ENCODE results near the gene VASN.

The VASN gene

DNA sequence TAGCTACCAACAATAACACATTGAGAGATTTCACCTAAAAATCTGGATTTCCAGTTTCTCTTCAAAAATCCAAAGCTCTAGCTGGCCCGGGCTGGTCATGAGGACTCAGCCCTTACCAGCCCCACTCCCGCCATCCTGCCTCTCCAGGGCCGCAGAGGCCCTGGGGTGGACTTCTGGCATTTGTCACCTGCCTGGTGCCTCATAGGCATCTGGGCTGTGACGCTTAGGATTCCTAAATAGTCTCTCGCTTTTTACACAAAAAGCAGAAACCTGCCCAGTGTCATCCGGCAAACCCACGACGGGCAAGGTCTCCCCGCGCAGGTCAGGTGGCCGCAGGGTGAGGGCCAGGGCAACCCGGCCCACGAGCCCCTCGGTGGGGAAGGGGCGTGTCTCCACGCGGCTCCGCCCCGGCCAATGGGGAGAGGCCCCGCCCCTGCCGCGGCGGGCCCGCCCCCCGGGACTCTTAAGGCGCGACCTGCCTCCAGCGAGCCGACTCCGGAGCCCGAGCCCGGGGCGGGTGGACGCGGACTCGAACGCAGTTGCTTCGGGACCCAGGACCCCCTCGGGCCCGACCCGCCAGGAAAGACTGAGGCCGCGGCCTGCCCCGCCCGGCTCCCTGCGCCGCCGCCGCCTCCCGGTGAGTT, at the start of gene VASN:
Gene VASN, plus strand, starts transcription at position 492 of the 644 bp plus-strand sequence. CDS start 9,030 bp downstream, outside the sequence.
- Mint-ChIP-seq H3K27me3 (ENCODE audit: low read depth) (no peaks in the 10 kb centered on the region), H3K36me3 (ENCODE audit: low read depth) (peaks cover 8% of the 10 kb centered on the region), H3K9me3 (no peaks in the 10 kb centered on the region), H3K4me1 (ENCODE audit: low read depth) (no peaks in the 10 kb centered on the region), H3K27ac (no peak within 1 kb of the TSS), H3K4me3 (peak within 1 kb of the TSS; percentile 59)
- DNase-seq (ENCODE audit: low spot score), result peak; percentile 58

DNA sequence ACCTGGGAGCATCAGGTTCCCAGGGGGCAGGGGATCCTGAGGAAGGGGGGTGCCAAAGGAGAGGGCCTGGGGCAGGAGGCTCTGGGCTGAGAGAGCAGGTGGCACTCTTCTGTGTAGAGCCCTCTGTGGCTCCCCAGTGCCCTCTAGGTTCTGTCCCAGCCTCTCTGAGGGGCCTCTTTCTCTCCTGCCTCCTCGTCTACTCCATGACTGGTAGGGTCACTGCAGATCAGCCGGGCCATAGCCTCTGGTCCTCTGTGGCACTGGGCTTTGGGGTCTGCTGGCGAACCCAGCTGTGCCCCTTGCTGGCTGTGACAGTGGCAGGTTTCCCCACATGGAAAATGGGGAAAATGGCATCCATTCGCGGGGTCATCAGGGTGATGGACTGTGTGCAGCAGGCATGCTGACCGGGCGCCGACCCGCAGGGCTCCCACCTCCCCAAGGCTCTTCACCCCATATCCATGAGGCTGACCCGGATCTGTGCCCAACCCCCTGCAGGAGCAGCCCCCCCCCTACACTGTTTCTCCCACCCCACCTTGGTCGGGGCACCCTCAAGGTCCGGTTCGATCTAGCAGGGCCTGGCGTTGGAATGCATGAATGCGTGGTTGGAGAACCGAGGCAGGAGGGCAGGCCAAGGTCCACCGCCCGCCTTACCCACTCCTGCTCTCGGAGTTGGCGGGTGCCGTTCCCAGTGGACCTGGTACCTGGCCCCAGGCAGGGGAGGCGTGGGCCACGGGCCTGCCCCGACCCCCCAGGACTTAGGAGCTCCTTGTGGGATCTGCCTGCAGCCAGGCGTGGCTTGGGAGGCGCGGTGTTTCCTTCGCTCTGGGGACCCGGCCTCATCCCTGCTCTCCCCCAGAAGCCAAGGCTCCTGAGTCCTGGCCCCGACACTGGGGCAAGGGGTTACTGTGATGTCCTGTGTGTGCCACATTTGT, 49.3 kb upstream of the VASN start:
- H3K9me3 Mint-ChIP-seq, result no peaks in the 10 kb centered on the region
- DNase-seq (ENCODE audit: low spot score), result no peak
- peaks cover 6% of the 10 kb centered on the region for H3K4me1 Mint-ChIP-seq (ENCODE audit: low read depth)
- no peaks in the 10 kb centered on the region for H3K36me3 Mint-ChIP-seq (ENCODE audit: low read depth)
- no peak overlapping the region for H3K27ac Mint-ChIP-seq
- H3K4me3 Mint-ChIP-seq, result no peak overlapping the region
- peaks cover 13% of the 10 kb centered on the region for H3K27me3 Mint-ChIP-seq (ENCODE audit: low read depth)

DNA sequence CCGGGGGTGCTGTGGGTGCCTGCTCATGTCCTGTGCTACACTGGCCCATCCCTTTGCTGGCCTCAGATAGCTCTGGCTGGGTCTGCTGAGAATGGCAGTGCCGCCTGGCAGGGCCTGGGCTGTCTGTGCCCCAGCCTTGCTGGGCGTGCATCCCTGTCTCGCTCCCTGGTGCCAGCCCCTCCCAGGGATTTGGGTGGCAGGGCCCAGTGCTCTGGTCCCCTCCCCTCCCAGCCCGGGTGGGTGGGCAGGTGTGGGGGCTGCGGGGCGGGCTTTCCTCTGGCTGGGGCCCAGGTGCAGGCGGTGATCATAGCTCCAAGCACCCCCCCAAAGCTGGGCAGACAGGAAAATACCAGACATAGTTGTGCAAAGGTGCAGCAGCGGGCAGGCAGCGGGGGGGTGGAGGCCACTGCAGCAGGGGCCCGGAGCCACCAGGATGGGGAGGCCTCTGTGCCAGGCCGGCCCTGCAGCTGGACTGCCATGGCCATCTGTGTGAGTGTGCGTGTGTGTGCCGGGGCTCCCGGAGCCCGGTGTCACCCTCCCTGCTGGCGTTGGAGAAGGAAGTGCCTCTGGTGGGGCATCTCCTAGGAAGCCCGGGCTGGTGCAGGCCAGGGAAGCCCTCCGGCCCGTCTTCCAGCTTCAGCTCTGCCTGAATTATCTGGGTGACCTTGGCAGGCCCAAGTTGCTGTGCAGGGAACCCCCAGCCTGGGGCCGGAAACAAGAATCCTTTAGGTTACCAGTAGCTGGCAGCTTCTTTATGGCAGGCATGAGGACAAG, 48.4 kb upstream of the VASN start:
- Mint-ChIP-seq H3K27ac (no peak overlapping the region), H3K4me3 (no peak overlapping the region), H3K4me1 (ENCODE audit: low read depth) (peaks cover 6% of the 10 kb centered on the region), H3K27me3 (ENCODE audit: low read depth) (peaks cover 9% of the 10 kb centered on the region), H3K36me3 (ENCODE audit: low read depth) (no peaks in the 10 kb centered on the region), H3K9me3 (no peaks in the 10 kb centered on the region)
- DNase-seq (ENCODE audit: low spot score), result no peak

DNA sequence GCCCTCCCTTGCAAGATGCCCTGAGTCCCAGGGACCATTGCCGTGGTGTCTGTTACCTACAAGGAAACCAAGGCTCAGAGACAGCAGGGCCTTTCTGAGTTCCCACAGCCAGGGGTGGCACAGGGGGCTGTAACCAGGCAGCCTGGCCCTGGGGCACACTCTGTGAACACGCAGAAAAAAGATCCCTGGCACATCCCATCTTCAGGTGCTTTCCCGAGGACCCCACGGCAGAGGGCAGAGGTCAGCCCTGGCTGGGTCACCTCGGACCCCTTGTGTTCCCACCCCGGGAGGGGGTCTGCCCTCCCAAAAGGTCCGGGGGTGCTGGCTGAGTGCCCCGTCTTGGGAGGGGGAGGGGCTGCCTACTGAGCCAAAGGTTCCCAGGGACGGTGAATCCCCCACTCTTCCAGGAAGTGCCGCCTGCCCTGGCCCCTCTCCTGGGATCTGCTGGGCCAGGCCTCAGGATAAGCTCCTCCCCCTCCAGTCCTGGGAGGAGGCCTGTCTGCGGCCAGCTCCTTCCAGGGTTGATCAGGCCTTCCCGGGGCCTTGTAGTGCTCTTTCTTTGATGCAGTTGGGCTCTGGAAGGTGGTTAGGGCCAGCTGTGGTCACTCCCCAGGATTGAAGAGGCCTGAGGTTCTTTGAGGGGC, 47.7 kb upstream of the VASN start:
- H3K4me1 Mint-ChIP-seq (ENCODE audit: low read depth), result peaks cover 4% of the 10 kb centered on the region
- H3K9me3 Mint-ChIP-seq, result no peaks in the 10 kb centered on the region
- DNase-seq (ENCODE audit: low spot score), result no peak
- H3K27me3 Mint-ChIP-seq (ENCODE audit: low read depth), result peaks cover 13% of the 10 kb centered on the region
- H3K36me3 Mint-ChIP-seq (ENCODE audit: low read depth), result no peaks in the 10 kb centered on the region
- H3K4me3 Mint-ChIP-seq, result no peak overlapping the region
- H3K27ac Mint-ChIP-seq, result no peak overlapping the region

DNA sequence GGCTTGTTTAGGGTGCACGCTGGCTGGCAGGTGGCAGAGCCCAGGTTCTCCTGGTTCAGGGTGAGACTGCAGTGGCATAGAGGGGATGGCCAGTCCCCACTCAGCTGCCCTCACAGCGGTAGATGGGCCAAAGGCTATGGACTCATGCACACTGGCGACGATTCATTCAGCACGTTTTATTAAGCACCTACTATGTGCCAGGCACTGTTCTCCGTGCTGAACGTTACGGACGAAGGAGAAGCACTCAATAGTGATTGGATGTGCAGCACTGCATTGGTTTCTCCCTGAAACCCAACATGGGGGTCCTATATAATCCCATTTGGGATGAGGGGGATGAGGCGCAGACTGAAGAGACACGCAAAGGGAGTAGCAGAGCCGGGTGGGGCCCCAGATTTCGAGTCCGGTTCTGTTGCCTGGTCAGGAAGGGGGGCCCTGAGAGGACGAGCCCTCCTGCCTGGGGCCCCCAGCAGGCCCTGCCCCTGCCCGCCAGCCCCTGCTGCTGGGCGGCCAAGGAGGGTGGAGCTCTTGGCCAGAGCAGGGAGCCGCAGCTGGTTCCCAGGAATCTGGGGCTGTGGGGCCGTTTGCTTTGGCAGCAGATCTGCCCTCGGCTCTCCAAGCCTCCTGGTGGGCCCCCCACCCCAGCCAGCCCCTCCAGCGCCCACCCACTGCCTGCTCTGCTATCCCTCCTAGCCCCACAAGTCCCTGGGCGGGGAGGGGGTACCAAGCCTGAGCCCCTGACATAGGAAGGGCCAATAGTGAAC, 47.0 kb upstream of the VASN start:
- Mint-ChIP-seq H3K4me1 (ENCODE audit: low read depth) (no peaks in the 10 kb centered on the region), H3K27me3 (ENCODE audit: low read depth) (peaks cover 13% of the 10 kb centered on the region), H3K27ac (no peak overlapping the region), H3K36me3 (ENCODE audit: low read depth) (no peaks in the 10 kb centered on the region), H3K4me3 (no peak overlapping the region), H3K9me3 (no peaks in the 10 kb centered on the region)
- DNase-seq (ENCODE audit: low spot score), result no peak

DNA sequence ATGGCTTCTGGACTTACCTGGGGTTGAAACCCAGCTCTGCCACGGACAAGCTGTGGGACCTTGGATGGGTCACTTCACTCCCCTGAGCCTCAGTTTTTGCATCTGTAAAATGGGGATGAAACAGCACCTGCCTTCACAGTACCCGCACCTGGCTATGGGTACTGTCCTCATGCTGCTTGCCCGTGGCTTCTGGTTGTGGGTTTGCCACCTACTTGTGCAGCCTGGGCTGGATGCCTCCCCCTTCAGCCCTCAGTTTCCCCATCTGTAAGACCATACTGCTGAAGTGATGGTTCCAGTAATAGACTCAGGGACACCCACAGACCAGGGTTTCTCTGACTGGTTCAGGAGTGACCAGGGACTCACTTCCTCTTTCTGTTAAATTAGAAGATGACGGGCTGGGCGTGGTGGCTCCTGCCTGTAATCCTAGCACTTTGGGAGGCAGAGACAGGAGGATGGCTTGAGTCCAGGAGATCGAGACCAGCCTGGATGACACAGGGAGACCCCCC, 46.3 kb upstream of the VASN start:
- no peaks in the 10 kb centered on the region for H3K9me3 Mint-ChIP-seq
- H3K27me3 Mint-ChIP-seq (ENCODE audit: low read depth), result peaks cover 13% of the 10 kb centered on the region
- H3K4me1 Mint-ChIP-seq (ENCODE audit: low read depth), result no peaks in the 10 kb centered on the region
- no peak for DNase-seq (ENCODE audit: low spot score)
- H3K27ac Mint-ChIP-seq, result no peak overlapping the region
- H3K36me3 Mint-ChIP-seq (ENCODE audit: low read depth), result no peaks in the 10 kb centered on the region
- no peak overlapping the region for H3K4me3 Mint-ChIP-seq

DNA sequence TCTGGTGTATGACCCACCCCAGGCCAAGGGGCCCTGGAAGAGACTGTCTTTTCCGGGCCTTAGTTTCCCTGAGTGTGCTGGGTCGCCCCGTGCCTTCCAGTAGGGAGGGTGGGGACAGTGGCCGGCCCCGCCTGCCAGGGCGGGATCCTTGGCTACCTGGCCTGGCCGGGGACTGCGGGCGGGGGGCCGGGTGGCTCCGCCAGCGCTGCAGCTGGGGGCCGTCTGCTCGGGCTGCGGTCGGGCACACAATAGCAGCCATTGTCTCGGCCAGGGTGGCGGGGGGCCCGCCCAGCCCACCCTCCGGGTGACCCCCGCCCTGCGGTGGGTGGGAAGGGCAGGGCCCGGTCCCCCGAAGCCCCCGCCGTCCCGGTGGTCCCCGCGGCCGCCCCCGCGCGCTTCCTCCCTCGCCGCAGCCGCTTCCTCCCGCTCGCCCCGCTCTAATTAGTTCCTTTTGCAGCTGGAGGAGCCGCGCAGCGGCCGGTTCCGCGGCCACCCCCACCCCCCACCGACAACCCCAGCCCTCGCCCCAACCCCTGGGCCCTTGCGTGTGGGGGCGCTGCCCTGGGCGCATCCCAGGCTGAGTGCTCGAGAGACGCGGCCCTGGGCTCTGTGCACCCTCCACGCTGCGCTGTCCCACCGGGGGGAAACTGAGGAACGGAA, 44.1 kb upstream of the VASN start:
- no peak for DNase-seq (ENCODE audit: low spot score)
- no peaks in the 10 kb centered on the region for H3K36me3 Mint-ChIP-seq (ENCODE audit: low read depth)
- H3K9me3 Mint-ChIP-seq, result no peaks in the 10 kb centered on the region
- H3K27me3 Mint-ChIP-seq (ENCODE audit: low read depth), result peaks cover 13% of the 10 kb centered on the region
- no peaks in the 10 kb centered on the region for H3K4me1 Mint-ChIP-seq (ENCODE audit: low read depth)
- no peak overlapping the region for H3K27ac Mint-ChIP-seq
- H3K4me3 Mint-ChIP-seq, result no peak overlapping the region

DNA sequence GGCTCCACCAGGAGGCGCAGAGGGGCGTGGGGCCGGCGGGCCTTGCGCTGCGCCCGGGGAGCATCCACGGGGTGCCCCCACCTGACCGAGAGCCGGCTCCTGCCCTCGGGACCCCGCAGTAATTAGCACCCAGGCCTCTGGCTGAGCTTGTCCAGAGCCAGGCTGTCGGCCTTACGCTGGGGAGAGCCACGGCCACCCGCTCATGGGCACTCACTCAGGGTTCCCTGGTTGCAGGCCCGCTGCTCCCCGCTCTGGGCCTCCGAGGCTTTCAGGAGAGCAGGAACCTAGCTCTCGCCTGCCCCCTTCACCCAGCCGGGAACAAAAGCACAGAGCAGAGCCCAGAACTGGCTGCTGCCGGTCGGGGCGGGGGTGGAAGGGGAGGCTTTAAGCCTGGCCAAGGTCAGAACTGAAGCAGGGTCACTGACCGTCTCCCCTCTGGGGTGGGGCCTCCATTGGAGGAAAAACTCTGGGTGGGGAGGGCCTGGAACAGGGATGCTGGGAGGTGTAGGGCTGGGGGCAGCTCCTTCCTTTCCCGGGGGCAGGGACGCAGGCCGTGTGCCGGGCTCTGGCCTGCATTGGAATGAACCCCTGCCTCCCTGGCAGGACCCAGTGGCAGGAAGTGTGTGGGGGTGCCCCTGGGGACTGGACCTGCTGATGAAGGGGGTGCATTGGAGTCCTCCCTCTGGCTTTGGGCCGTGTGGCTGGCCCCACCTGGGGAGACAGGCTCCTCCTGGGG, 43.4 kb upstream of the VASN start:
- no peaks in the 10 kb centered on the region for H3K36me3 Mint-ChIP-seq (ENCODE audit: low read depth)
- peaks cover 13% of the 10 kb centered on the region for H3K27me3 Mint-ChIP-seq (ENCODE audit: low read depth)
- DNase-seq (ENCODE audit: low spot score), result peak; percentile 28
- no peaks in the 10 kb centered on the region for H3K4me1 Mint-ChIP-seq (ENCODE audit: low read depth)
- no peak overlapping the region for H3K27ac Mint-ChIP-seq
- no peaks in the 10 kb centered on the region for H3K9me3 Mint-ChIP-seq
- peak overlapping the region; percentile 43 for H3K4me3 Mint-ChIP-seq

DNA sequence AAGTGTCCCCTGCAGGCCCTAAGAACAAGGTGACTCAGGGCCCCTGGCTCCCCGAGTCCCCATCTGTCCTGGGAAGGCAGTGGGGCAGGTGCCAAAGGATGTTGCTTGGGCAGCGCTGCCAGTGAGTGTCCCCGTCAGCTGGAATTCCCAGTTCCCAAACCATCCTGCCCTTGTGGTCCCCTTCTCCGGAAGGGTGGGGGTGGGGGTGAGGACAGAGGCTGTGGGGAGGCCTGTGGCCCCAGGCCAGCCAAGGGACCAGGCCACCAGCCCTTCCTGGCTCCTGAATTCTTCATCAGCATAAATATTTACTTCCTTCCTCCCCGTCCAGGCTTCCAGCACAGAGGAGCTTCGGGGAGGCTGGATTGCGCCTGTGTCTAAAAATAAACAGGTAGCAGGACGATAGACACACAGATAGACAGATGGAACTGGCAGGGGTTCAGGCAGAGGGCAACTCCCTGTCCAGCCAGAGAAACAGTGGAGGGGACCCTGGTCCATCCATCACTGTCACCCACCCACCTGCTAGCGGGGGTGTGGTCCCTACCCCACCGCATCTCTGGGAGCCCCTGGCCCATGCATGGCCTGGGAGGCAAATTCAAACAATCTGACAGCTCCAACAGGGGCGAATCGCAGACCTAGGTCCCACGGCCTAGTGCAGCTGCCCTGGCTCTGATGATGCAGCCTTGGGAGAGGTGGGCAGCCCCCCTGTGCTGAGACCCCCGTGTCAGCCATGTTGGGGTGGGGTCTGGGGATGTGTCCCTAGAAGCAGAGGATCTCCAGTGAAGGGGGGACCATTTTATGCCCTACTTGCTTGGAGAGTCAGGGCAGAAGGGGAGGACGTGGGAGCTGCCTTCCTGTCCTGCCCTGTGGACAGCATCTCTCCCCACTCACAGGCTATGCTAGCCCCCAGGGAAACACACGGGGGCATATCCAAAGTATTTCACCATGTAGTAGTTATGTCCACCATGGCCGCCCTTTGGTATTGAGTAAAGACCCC, 42.6 kb upstream of the VASN start:
- DNase-seq (ENCODE audit: low spot score), result no peak
- no peaks in the 10 kb centered on the region for H3K36me3 Mint-ChIP-seq (ENCODE audit: low read depth)
- H3K9me3 Mint-ChIP-seq, result no peaks in the 10 kb centered on the region
- H3K4me1 Mint-ChIP-seq (ENCODE audit: low read depth), result no peaks in the 10 kb centered on the region
- H3K4me3 Mint-ChIP-seq, result no peak overlapping the region
- no peak overlapping the region for H3K27ac Mint-ChIP-seq
- H3K27me3 Mint-ChIP-seq (ENCODE audit: low read depth), result peaks cover 13% of the 10 kb centered on the region

DNA sequence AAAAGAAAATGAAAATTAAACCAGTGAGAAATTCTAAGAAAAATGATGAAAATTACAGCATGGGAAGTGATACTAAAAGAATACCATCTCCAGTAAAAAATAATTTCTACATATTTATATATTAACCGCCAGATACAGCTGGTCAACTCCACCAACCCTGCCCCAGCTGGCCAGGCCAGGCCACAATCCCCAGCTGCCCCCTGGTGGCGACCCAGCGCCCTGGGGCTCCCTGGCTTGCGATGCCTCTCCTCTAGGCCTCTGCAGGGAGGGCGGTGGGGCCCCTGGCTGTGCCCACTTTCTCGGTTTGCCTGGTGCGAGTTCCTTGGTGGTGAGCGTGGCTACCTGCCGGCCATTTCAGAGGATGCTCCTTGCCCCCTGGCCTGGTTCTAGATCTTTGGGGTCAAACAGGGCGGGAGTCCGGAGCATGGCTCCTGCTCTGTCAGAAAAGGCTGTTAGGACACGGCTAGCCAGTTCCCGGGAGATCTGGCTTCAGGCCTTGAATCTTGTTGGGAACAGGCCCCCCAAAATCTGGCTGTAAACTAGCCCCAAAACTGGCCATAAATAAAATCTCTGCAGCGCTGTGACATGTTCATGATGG, 41.3 kb upstream of the VASN start:
- DNase-seq (ENCODE audit: low spot score), result peak; percentile 56
- Mint-ChIP-seq H3K4me3 (no peak overlapping the region), H3K36me3 (ENCODE audit: low read depth) (no peaks in the 10 kb centered on the region), H3K27me3 (ENCODE audit: low read depth) (peaks cover 13% of the 10 kb centered on the region), H3K27ac (no peak overlapping the region), H3K4me1 (ENCODE audit: low read depth) (no peaks in the 10 kb centered on the region), H3K9me3 (no peaks in the 10 kb centered on the region)

DNA sequence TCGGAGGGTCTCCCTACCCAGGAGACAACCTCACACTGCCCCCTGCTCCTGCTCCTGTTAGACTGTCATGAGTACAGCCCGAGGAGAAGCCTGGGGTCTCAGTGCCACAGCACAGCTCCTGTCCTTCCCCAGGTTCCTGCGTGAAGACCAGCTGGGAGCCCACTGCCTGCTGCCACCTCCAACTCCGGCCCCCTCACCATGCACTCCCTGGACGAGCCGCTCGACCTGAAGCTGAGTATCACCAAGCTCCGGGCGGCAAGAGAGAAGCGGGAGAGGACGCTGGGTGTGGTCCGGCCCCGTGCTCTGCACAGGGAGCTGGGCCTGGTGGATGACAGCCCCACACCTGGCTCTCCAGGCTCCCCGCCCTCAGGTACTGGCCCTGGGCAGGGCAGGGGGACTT, 39.6 kb upstream of the VASN start:
- Mint-ChIP-seq H3K36me3 (ENCODE audit: low read depth) (no peaks in the 10 kb centered on the region), H3K27me3 (ENCODE audit: low read depth) (peaks cover 4% of the 10 kb centered on the region), H3K9me3 (no peaks in the 10 kb centered on the region), H3K4me3 (no peak overlapping the region), H3K4me1 (ENCODE audit: low read depth) (no peaks in the 10 kb centered on the region), H3K27ac (no peak overlapping the region)
- no peak for DNase-seq (ENCODE audit: low spot score)

Measured in T-helper 2 cell treated with Interferon-gamma antibody and Interleukin-4, amounts not matched to agents 5 μg/mL and 100 μg/mL, for 36 hours (primary cell).